BLaER1 treated with 17β-estradiol and CSF1 and Interleukin-3, amounts not matched to agents 10 nM and 100 nM (cell line): ENCODE results near the gene POLE.

Experiments used
- H3K27ac ChIP-seq, 11 experiments: shearing (Covaris generic); formaldehyde crosslinking; 2 replicates each; pipeline ENCODE4 v1.8.1; 2022
- H3K27me3 ChIP-seq, 11 experiments: shearing (Covaris generic); formaldehyde crosslinking; 2 replicates each; pipeline ENCODE4 v1.8.1; 2022
- H3K36me3 ChIP-seq, 11 experiments: shearing (Covaris generic); formaldehyde crosslinking; 2 replicates each; pipeline ENCODE4 v1.8.1; 2022
- H3K4me1 ChIP-seq, 10 experiments: shearing (Covaris generic); formaldehyde crosslinking; 2 replicates each; pipeline ENCODE4 v1.8.1; 2022
- H3K4me2 ChIP-seq, 11 experiments: shearing (Covaris generic); formaldehyde crosslinking; 2 replicates each; pipeline ENCODE4 v1.8.1; 2022
- H3K4me3 ChIP-seq, 10 experiments: shearing (Covaris generic); formaldehyde crosslinking; 2 replicates each; pipeline ENCODE4 v1.8.1; 2022
- H3K9ac ChIP-seq, 11 experiments: shearing (Covaris generic); formaldehyde crosslinking; 2 replicates each; pipeline ENCODE4 v1.8.1; 2022
- H3K9me3 ChIP-seq, 11 experiments: shearing (Covaris generic); formaldehyde crosslinking; replicated peaks in 1 of 11; 2 replicates each; pipeline ENCODE4 v1.8.1; 2022
- H4K20me1 ChIP-seq, 11 experiments: shearing (Covaris generic); formaldehyde crosslinking; 2 replicates each; pipeline ENCODE4 v1.8.1; 2022
- Cebpa-rat ChIP-seq, 11 experiments: shearing (Covaris generic); IDR thresholded peaks; 2 replicates each; pipeline ENCODE4 v1.8.1; 2022

The POLE gene

DNA sequence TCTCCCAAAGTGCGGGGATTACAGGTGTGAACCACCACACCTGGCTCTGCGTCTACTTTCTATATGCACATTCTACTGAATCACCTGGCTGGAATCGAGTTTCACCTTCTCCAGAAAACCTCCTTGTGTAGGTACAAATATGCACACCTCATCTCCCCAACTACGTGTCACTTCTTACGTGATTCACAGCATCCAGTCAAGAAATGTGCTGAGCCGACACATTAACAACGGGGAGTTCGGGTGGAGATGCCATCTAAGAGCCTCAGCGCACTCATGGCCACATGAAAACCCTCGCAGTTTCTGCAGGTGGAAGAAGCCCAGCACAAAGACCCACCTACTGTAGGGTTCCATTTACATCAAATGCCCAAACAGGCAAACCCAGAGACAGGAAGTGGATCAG, 39.3 kb downstream of the POLE start:
- Histone ChIP-seq H3K27ac (no peak overlapping the region), H3K27me3 (no peaks in the 10 kb centered on the region), H3K4me1 (no peaks in the 10 kb centered on the region; a peak in 1 of 20 replicates), H3K4me2 (no peak overlapping the region), H3K9me3 (no peaks in the 10 kb centered on the region), H3K4me3 (no peak overlapping the region), H3K36me3 (peaks cover 74 to 97% (median 95%) of the 10 kb centered on the region in 11 experiments), H3K9ac (no peak overlapping the region), H4K20me1 (peaks cover 0 to 41% (median 0%) of the 10 kb centered on the region in 11 experiments; a peak in 10 of 22 replicates)
- TF ChIP-seq Cebpa-rat (IDR thresholded peaks at IDR 0.05) = no peak

- H3K4me3 ChIP-seq = no peak overlapping the region
- peaks cover 0 to 51% (median 0%) of the 10 kb centered on the region in 11 experiments; a peak in 10 of 22 replicates for H4K20me1 ChIP-seq
- H3K4me1 ChIP-seq = no peaks in the 10 kb centered on the region; a peak in 1 of 20 replicates
- no peak for TF ChIP-seq Cebpa-rat (IDR thresholded peaks at IDR 0.05)
- no peak overlapping the region for H3K4me2 ChIP-seq
- H3K9ac ChIP-seq = no peak overlapping the region
- H3K27ac ChIP-seq = no peak overlapping the region
- no peaks in the 10 kb centered on the region for H3K27me3 ChIP-seq
- no peaks in the 10 kb centered on the region for H3K9me3 ChIP-seq
- peaks cover 75 to 97% (median 95%) of the 10 kb centered on the region in 11 experiments for H3K36me3 ChIP-seq
These were observed 40.3 kb downstream of the POLE start for GRCh38 chr12:132646850-132647249.

DNA sequence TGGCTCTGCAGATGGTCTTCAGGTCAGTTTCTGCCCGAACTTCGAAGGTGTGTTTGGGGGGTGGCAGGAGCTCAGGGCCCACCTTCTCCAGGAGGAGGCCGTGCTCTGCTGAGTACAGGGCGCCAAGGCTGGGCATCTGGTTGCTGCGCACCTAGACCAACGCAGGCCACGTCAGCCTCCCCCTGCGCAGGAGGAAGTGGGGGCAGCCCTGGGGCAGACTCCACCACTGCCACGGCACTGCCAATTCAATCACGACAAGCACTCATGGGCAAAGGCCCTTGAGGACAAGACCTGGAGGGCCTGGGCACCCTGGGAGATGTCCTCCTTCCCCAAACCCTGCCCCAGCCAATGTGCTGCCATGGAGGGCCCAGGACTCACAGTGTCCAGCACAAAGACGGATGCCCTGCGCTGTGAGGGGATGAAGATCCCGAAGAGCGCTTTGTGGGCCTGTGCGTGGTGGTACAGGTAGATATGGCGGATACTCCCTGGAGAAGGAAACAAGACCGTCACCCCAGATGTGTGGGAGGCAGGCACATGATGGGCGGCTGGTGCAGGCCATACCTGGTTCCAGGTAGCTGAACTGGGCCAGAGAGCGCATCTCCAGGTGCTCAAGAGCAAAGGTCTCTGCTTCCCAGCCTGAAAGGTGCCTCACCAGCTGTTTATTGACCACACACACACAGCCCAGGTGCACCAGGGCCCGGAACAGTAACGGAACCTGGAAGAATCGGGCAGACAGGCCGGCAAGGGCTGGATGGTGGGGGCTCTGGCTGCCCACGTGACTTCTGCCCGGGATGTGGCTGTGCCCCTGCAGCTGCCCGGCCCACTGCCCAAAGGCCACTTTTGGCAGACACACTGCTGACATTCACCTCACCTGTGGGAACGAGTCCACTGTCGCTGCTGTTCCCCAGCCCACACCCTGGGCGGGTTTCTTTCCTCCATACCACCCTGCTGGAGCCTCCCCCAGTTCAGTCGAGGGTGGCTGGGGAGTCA, 44.0 kb downstream of the POLE start:
- no peak overlapping the region for H3K4me3 ChIP-seq
- no peak overlapping the region for H3K27ac ChIP-seq
- H3K9ac ChIP-seq = no peak overlapping the region
- TF ChIP-seq Cebpa-rat (IDR thresholded peaks at IDR 0.05) = no peak
- peaks cover 0 to 17% (median 2%) of the 10 kb centered on the region in 10 experiments; a peak in 7 of 20 replicates for H3K4me1 ChIP-seq
- H3K9me3 ChIP-seq = no peaks in the 10 kb centered on the region
- no peak overlapping the region for H3K4me2 ChIP-seq
- H4K20me1 ChIP-seq = peaks cover 0 to 68% (median 22%) of the 10 kb centered on the region in 11 experiments; a peak in 15 of 22 replicates
- peaks cover 74 to 97% (median 94%) of the 10 kb centered on the region in 11 experiments for H3K36me3 ChIP-seq
- no peaks in the 10 kb centered on the region for H3K27me3 ChIP-seq

DNA sequence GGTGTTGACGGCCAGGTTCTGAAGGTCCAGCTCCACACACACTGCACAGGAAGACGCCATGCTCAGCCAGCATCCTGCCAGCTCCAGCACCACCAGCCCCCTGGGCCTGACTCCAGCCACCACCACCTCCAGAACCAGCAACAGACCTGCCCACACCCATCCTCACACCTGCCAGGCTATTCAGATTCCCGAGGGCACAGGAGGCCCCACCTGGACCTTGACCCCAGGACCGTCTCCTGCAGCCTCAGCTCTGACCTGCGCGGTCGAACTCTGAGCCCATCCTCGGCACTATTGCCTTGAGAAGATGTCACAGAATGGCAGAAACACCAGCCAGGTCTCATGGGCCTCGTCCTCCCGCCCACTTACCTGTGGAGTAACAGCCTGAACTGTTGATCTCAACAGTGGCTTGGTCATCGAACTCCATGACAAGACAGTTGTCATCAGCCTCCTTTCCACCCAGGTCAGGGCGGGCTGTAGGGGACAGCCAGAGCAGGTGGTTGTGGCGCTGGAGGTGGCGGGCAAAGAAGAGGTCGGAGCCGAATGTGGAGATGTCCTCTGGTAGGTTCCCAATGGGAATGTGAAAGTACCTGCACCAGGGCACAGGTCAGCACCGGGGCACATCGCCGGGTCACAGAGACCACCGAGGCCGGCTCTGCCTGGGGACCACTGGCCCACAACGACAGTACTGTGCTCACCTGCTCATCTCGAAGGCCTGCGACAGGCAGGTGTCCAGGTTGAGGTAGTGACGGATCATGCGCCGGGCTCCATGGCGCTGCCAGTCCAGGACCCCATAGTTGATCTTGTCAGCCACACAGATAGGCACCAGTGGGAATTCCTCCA, 45.1 kb downstream of the POLE start:
- H4K20me1 ChIP-seq = peaks cover 0 to 70% (median 33%) of the 10 kb centered on the region in 11 experiments; a peak in 16 of 22 replicates
- H3K4me2 ChIP-seq = no peak overlapping the region
- H3K27ac ChIP-seq = no peak overlapping the region
- H3K4me1 ChIP-seq = peaks cover 0 to 27% (median 12%) of the 10 kb centered on the region in 10 experiments; a peak in 15 of 20 replicates
- no peaks in the 10 kb centered on the region for H3K9me3 ChIP-seq
- no peaks in the 10 kb centered on the region for H3K27me3 ChIP-seq
- H3K9ac ChIP-seq = no peak overlapping the region
- TF ChIP-seq Cebpa-rat (IDR thresholded peaks at IDR 0.05) = no peak
- peaks cover 74 to 97% (median 94%) of the 10 kb centered on the region in 11 experiments for H3K36me3 ChIP-seq
- no peak overlapping the region for H3K4me3 ChIP-seq

DNA sequence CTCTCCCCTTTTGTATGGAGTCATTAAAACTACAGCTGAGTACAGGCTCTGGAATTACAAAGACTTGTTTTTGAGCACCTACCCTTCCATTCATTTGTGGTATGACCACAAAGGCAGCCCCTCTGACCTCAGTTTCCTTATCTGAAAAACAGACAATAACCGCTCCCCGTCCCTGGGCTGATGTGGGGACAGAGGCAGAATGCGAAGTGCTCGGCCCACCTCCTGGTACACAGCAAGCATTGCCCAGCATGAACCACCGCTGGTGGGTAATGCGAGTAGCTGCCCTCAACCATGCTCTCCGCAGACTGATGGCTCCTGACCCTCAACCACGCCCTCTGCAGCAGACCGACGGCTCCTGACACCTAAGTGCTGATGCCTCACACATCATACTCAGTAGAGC, 46.2 kb downstream of the POLE start:
- Histone ChIP-seq H3K36me3 (peaks cover 74 to 97% (median 94%) of the 10 kb centered on the region in 11 experiments), H3K9me3 (no peaks in the 10 kb centered on the region)
- TF ChIP-seq Cebpa-rat (IDR thresholded peaks at IDR 0.05) = no peak

DNA sequence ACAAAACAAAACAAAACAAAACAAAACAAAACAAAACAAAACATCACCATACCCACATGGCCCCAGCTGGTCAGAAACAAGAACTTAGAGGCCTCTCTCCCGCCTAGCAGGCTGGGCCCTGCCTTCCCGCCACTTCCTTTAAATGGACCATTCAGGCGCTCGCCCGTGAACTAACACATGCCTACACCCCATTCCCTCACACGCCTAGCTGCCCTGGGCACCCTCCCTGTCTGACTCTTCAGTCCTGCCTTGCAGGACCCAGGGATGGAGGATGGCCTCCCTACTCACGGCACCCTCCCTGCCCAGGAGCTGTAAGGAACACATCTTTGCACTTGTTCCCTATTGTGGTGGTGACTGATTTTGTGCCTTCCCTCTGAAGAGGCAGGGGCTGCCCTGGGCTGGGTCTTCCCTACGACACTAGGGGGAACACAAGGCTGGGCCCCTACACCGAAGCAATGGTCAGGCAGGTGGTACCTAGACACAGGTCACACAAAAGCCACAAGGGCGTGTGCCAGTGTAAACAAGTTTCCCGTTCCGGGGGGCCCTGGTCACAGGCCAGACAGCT, 47.1 kb downstream of the POLE start:
- H3K4me2 ChIP-seq = no peak overlapping the region
- peaks cover 79 to 97% (median 95%) of the 10 kb centered on the region in 11 experiments for H3K36me3 ChIP-seq
- TF ChIP-seq Cebpa-rat (IDR thresholded peaks at IDR 0.05) = no peak

More for the DNA sequence above, 46.2 kb downstream of the POLE start:
- Histone ChIP-seq H3K4me3 (no peak overlapping the region), H3K4me1 (peaks cover 0 to 36% (median 22%) of the 10 kb centered on the region in 10 experiments; a peak in 15 of 20 replicates), H4K20me1 (peaks cover 0 to 79% (median 44%) of the 10 kb centered on the region in 11 experiments; a peak in 16 of 22 replicates), H3K4me2 (no peak overlapping the region), H3K27me3 (no peaks in the 10 kb centered on the region), H3K9ac (no peak overlapping the region), H3K27ac (no peak overlapping the region)

GRCh38 chr12:132638541-132639408, 48.4 kb downstream of the POLE start:
- no peak overlapping the region for H3K4me2 ChIP-seq
- H3K4me1 ChIP-seq = peaks cover 0 to 37% (median 25%) of the 10 kb centered on the region in 10 experiments; a peak in 15 of 20 replicates
- peaks cover 86 to 100% (median 99%) of the 10 kb centered on the region in 11 experiments for H3K36me3 ChIP-seq

More for the DNA sequence above, 47.1 kb downstream of the POLE start:
- H3K4me1 ChIP-seq = peaks cover 0 to 37% (median 25%) of the 10 kb centered on the region in 10 experiments; a peak in 15 of 20 replicates
- H3K27me3 ChIP-seq = no peaks in the 10 kb centered on the region
- H3K9me3 ChIP-seq = no peaks in the 10 kb centered on the region
- H3K4me3 ChIP-seq = no peak overlapping the region
- no peak overlapping the region; a peak in 1 of 22 replicates for H3K27ac ChIP-seq
- no peak overlapping the region; a peak in 1 of 22 replicates for H3K9ac ChIP-seq
- H4K20me1 ChIP-seq = peaks cover 0 to 88% (median 45%) of the 10 kb centered on the region in 11 experiments; a peak in 16 of 22 replicates

More at GRCh38 chr12:132638541-132639408, 48.4 kb downstream of the POLE start:
- no peak for TF ChIP-seq Cebpa-rat (IDR thresholded peaks at IDR 0.05)
- H3K27ac ChIP-seq = no peak overlapping the region
- no peak overlapping the region for H3K9ac ChIP-seq
- H3K4me3 ChIP-seq = no peak overlapping the region
- H3K9me3 ChIP-seq = no peaks in the 10 kb centered on the region
- H3K27me3 ChIP-seq = no peaks in the 10 kb centered on the region
- H4K20me1 ChIP-seq = peaks cover 0 to 98% (median 47%) of the 10 kb centered on the region in 11 experiments; a peak in 16 of 22 replicates
